Upper lobe of right lung (tissue), 1 donor: ENCODE data around the gene CACNB4. TPM values are rescaled to one million over a fixed set of nuclear protein-coding genes. Genes with fewer than 3 reads are reported as not detected.

Source experiments
- ATAC-seq: fragments of 200-7000 bp; cut with Tn5 transposase; one replicate; pipeline ENCODE4 v1.9.1; 2020; ENCODE audit warnings: mild to moderate bottlenecking, moderate library complexity
- DNase-seq: peaks from one replicate; pipeline ENCODE4 v3.0.0-alpha.2; 2020
- H3K27ac ChIP-seq: fragments of 200-600 bp; one replicate; pipeline ENCODE4 v1.8.0; 2022
- H3K27me3 ChIP-seq: fragments of 200-600 bp; one replicate; pipeline ENCODE4 v1.8.0; 2022; ENCODE audit warnings: mild to moderate bottlenecking
- H3K36me3 ChIP-seq: fragments of 200-600 bp; one replicate; pipeline ENCODE4 v1.8.0; 2022
- H3K4me1 ChIP-seq: fragments of 200-600 bp; one replicate; pipeline ENCODE4 v1.8.0; 2022
- H3K4me3 ChIP-seq: fragments of 200-600 bp; one replicate; pipeline ENCODE4 v1.8.0; 2022; ENCODE audit warnings: mild to moderate bottlenecking
- H3K9me3 ChIP-seq: fragments of 200-600 bp; one replicate; pipeline ENCODE4 v1.8.0; 2022
- CTCF ChIP-seq: fragments of 200-600 bp; IDR thresholded peaks from one replicate; pipeline ENCODE4 v1.8.0; 2022; ENCODE audit warnings: antibody characterized with exemption
- intact Hi-C: fragments of 100-400 bp; cut with DNase I; formaldehyde crosslinking; loops from one replicate; pipeline ENCODE4 v1.11.0; 2022
- total RNA-seq: library from RNA; stranded (reverse); fragmentation: NEBNext Ultra II Directional; extraction: Animal tissue kit (Norgen Biotek cat#: 25700); gene quantifications from one replicate; pipeline ENCODE4 v1.2.1, GENCODE V29; 2021
- donor health status: DM: no; HTN: yes; CAD: no; lungs with severe emphysema.

Gene CACNB4
- total RNA-seq, 1 donor from 2014 or later = 15.3 TPM

- intact Hi-C loops = no loop called here
- Histone ChIP-seq H3K4me1 (no peaks in the 10 kb centered on the region), H3K9me3 (no peaks in the 10 kb centered on the region), H3K27me3 (no peaks in the 10 kb centered on the region), H3K36me3 (peaks cover 60% of the 10 kb centered on the region), H3K27ac (no peak overlapping the region), H3K4me3 (no peak overlapping the region)
- TF ChIP-seq CTCF = peak; percentile 67
- DNase-seq (no peak), ATAC-seq (peak; percentile 58)
Observed at GRCh38 chr2:151808258-151809072, 290.4 kb downstream of the CACNB4 start.

- H3K36me3 ChIP-seq = peaks cover 57% of the 10 kb centered on the region
- no peaks in the 10 kb centered on the region for H3K27me3 ChIP-seq
- intact Hi-C loops = no loop called here
Observed at GRCh38 chr2:151805961-151806360, 292.9 kb downstream of the CACNB4 start.

GRCh38 chr2:151805343-151805742 is 293.5 kb downstream of the CACNB4 start:
- Histone ChIP-seq H3K36me3 (peaks cover 52% of the 10 kb centered on the region), H3K4me1 (no peaks in the 10 kb centered on the region), H3K4me3 (no peak overlapping the region), H3K27me3 (no peaks in the 10 kb centered on the region), H3K27ac (no peak overlapping the region), H3K9me3 (no peaks in the 10 kb centered on the region)
- no peak for TF ChIP-seq CTCF
- ATAC-seq = no peak
- intact Hi-C loops = no loop called here
- DNase-seq = no peak

More at GRCh38 chr2:151805961-151806360, 292.9 kb downstream of the CACNB4 start:
- no peak for ATAC-seq
- no peak overlapping the region for H3K4me3 ChIP-seq
- TF ChIP-seq CTCF = no peak
- no peaks in the 10 kb centered on the region for H3K9me3 ChIP-seq
- no peak for DNase-seq
- no peak overlapping the region for H3K27ac ChIP-seq
- no peaks in the 10 kb centered on the region for H3K4me1 ChIP-seq

GRCh38 chr2:151803811-151804210 is 295.0 kb downstream of the CACNB4 start:
- Histone ChIP-seq H3K4me1 (no peaks in the 10 kb centered on the region), H3K4me3 (no peak overlapping the region), H3K9me3 (no peaks in the 10 kb centered on the region), H3K27ac (no peak overlapping the region), H3K36me3 (peaks cover 47% of the 10 kb centered on the region), H3K27me3 (no peaks in the 10 kb centered on the region)
- TF ChIP-seq CTCF = no peak
- ATAC-seq (no peak), DNase-seq (no peak)
- intact Hi-C loops = no loop called here

- no peak overlapping the region for H3K4me3 ChIP-seq
- intact Hi-C loops = no loop called here
- H3K27me3 ChIP-seq = no peaks in the 10 kb centered on the region
- H3K4me1 ChIP-seq = no peaks in the 10 kb centered on the region
- H3K9me3 ChIP-seq = no peaks in the 10 kb centered on the region
- no peak overlapping the region for H3K27ac ChIP-seq
- no peak for TF ChIP-seq CTCF
- peaks cover 47% of the 10 kb centered on the region for H3K36me3 ChIP-seq
- DNase-seq = no peak
- no peak for ATAC-seq
Observed at GRCh38 chr2:151802315-151802714, 296.5 kb downstream of the CACNB4 start.
